Measurements from ENCODE around the gene MET.
"Not testable (repeated sequence)": the region's sequence is repeated elsewhere in the genome, so short reads cannot be mapped to it uniquely, and the experiment has no call there.

MET gene

DNA sequence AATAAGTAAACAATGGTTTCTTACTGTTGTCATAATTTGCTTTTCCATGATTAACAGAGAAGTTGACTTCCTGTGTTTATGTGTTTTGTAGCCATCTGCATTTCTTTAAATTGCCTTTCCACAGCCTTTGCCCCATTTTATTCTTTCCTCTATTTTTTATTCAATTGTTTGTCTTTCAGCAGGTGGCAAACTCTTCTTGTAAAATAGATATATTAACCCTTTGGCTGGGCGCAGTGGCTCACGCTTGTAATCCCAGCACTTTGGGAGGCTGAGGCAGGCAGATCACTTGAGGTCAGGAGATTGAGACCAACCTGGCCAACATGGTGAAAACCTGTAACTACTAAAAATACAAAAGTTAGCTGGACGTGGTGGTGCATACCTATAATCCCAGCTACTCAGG is 139.8 kb downstream of the MET start:
- DNase-seq (ENCODE audit: low spot score), result no peak

DNA sequence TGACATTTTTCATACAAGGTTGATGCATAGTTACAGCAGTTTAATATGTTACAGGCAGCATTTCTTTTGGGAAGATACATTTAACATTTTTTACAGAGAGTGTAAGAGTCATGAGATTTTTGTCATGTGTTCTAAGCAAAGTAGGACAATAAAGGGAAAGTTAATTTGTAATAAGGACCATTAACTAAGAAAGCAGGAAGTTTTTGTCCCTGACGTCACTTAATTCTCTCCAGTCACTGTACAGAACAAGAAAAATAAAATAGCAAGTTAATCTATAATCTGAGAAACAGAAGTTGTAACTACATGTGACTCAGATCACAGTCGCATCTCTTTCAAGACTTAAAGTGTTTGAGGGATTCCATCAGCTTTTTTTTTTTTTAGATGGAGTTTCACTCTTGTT is 140.9 kb downstream of the MET start:
- DNase-seq (ENCODE audit: low spot score), result no peak

DNA sequence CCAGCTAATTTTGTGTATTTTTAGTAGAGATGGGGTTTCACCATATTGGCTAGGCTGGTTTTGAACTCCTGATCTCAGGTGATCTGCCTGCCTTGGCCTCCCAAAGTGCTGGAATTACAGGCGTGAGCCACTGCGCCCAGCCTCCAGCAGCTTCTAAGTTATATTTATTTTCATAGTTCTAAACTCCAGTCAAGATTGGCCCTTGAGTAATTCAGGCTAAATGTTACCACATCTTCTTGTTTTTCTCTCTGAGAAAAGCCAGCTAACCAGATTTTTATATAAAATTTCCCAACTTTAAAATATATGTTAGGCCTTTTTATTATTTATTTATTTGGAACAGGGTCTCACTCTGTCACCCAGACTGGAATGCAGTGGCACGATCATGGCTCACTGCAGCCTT is 141.4 kb downstream of the MET start:
- DNase-seq (ENCODE audit: low spot score), result not testable (repeated sequence)

DNA sequence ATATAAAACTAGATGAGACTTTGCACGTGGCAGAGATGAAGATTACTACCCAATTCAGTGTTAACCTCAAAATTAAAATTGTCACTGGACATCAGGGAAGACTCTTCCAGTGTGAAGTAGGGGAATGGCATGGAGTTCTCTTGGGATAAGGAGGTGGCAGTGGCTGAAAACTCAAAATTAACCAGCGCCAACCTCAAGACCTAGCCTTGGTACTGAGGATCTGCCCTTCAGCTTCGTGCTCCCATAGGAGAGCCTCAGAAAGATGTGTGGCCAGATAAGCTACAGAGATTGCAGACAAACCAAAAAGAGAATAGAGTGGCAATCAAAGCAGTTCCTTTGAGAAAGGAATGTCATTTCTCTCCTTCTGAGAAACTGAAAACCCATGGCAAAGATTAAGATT is 143.0 kb downstream of the MET start:
- no peak for DNase-seq (ENCODE audit: low spot score)

DNA sequence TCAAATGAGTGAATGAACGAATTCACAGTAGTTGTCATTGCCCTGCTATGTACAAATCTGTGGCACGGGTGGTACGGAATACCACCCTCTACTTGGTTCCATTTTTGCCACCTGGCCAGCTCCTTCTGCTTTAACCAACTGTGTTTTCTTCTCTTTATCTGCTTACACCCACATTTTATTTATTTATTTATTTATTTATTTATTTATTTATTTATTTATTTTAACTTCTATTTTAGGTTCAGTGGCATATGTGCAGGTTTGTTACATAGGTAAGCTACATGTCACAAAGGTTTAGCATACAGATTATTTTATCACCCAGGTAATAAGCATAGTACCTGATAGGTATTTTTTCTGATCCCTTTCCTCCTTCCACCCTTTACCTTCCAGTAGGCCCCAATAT is 148.2 kb downstream of the MET start:
- no peak for DNase-seq (ENCODE audit: low spot score)

DNA sequence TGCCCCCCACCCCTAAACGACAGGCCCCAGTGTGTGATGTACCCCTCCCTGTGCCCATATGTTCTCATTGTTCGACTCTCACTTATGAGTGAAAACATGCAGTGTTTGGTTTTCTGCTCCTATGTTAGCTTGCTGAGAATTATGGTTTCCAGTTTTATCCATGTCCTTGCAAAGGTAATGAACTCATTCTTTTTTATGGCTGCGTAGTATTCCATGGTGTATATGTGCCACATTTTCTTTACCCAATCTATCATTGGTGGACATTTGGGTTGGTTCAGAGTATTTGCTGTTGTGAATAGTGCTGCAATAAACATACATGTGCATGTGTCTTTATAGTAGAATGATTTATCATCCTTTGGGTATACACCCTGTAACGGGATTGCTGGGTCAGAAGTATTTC is 149.7 kb downstream of the MET start:
- DNase-seq (ENCODE audit: low spot score), result not testable (repeated sequence)

DNA sequence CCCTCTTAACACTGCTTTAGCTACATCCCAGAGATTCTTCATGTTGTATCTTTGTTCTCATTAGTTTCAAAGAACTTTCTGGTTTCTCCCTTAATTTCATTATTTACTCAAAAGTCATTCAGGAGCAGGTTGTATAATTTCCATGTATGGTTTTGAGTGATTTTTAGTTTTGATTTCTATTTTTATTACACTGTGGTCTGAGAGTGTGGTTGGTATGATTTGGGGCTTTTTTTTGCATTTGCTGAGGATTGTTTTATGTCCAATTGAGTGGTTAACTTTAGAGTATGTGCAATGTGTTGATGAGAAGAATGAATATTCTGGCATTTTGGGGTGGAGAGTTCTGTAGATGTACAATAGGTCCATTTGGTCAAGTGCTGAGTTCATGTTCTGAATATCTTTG is 152.5 kb downstream of the MET start:
- no peak for DNase-seq (ENCODE audit: low spot score)

DNA sequence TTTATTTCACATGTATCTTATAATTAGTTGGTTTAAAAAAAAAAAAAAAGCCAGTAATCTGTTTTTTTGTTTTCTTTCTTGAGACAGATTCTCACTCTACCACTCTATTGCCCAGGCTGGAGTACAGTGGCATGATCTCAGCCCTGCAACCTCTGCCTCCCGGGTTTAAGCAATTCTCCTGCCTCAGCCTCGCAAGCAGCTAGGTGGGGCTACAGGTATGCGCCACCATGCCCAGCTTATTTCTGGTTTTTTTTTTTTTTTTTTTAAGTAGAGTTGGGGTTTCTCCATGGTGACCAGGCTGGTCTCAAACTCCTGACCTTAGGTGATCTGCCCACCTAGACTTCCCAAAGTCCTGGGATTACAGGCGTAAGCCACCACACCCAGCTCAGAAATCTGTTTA is 156.3 kb downstream of the MET start:
- no peak for DNase-seq (ENCODE audit: low spot score)

DNA sequence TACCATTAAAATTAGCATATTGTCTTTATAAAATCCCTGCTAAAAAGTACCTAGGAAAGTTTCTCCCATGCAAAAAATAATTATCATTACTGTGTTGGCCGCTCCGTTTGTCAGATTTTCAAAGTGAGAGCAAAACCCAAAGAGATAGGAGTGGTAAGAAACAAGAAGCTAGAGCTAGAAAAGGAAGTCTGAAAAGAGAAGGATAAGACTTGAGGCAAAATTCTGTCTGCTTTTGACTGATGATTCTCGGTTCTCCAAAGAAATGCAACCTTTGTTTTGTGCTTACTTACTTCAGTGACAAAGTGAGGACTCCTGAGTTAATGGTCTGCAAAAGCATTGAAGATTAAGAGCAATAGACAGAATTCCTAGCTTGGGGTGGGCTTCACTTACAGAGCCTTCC is 157.0 kb downstream of the MET start:
- no peak for DNase-seq (ENCODE audit: low spot score)

DNA sequence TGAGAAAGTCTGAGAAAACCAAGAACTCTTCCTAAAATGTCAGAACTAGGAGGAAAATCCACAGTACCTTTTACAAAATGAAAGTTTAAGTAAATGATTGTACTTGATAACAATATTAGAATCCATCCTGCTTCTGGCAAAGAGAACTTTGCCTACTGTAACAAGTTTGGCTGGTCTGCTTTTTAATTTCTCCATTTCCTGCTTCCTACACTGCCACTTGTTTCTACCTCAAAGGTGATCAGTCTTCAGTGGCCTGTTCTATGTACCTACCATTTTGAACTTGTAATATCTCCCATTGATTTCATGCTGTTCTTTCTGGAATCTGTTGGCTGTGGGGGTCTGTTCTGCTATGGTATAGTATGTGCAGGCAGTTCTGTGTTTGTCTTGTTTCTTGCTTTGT is 157.5 kb downstream of the MET start:
- DNase-seq (ENCODE audit: low spot score), result no peak

DNA sequence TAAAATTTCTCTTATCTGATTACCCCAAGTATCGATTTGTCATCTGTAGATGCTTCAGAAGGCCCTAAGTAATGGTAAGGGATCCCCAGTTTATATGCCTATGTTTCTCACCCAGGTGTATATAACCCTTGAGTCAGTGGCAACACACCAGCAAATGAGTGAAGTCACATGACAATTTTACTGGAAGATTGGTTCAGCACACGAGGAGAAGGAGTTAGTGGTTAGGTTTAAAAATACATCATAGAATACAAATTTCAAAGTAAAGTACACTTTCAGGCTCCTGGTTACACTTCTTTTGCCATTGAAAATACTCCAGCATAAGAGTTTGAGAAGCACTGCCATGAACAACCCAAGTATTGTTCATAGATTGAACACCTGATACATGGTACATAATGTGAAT is 160.7 kb downstream of the MET start:
- DNase-seq (ENCODE audit: low spot score), result no peak

DNA sequence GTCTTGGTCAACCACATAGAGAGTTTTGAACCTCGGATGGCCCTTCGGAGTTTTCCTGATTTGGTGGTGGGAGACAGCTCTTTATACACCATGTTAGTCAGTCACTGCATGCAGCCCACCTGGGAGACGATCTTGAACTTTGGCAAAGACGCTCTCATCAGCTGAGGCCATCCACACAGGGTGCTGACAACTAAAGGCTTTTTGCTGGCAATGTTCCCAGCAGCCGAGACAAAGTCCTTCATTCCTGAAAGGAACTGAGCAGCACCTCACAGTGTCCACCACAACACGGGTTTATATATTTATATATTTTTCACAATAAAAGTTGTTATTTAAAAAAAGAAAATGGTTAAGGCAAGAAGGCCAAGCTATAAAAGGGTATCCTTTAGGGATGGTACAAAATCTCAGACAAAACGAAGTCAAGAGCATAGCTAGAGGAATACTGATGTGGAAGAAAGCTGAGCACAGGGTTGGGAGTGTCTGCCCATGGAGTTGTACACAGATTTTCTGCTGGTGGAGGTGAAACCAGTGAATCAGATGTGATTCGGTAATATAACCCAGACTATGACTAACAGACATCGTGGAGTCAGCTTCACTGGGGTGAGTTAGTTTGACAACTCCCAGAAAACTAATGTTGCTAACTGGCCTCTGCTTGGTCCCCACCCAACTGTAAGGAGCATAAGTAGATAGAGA is 163.0 kb downstream of the MET start:
- no peak for DNase-seq (ENCODE audit: low spot score)

DNA sequence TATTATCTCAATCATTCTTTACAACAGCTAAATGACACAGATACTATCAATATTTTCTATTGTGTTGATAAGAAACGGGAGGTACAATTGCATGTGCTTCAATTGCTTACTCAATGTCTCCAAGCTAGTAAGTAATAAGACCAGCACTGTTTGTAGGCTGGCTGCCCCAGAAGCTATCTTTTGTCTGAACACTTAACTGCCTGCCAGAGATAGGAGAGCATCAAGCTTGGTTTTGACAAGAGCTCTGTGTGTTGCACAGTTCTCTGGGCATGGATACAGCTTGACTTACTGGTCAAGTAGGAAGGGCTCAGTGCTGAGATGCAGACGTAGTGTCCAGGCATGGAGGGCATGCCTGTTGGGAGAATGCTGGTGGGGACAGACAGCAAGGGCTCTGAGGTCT is 164.1 kb downstream of the MET start:
- DNase-seq (ENCODE audit: low spot score), result no peak

DNA sequence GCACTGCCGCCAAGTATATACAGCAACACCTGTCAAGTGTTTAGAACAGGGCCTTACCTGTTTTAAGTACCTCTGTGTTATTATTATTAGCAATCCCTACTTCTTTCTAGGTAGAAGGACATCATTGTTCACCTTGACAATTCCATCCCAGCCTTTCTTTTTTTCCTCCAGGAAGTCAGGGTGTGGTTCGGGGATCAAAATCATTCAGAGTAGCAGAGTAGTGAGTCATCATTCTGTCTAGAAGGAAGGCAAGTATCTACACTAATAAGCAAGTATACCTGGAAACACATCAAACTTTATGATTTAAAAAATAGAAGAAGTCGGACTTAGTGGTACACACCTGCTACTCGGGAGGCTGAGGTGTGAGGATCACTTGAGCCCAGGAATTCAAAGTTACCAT is 164.9 kb downstream of the MET start:
- DNase-seq (ENCODE audit: low spot score), result no peak

DNA sequence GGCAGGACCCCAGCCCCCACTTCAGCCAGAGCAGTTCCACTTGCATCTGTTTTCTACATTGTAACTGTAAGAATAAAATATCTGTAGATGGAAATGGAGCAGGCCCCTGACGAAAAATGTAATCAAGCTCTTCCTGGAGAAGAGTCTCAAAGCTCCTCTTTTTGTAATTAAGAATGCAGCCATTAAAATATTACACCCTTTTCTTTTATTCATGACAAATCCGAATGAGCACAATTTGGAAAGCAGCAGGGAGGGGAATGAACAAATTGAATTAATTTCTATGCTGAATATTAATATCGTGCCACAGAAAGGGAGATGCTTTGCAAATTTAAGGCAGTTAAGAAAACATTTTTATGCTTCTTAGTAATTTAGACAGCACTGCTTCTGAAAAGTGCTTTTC is 165.6 kb downstream of the MET start:
- no peak for DNase-seq (ENCODE audit: low spot score)

DNA sequence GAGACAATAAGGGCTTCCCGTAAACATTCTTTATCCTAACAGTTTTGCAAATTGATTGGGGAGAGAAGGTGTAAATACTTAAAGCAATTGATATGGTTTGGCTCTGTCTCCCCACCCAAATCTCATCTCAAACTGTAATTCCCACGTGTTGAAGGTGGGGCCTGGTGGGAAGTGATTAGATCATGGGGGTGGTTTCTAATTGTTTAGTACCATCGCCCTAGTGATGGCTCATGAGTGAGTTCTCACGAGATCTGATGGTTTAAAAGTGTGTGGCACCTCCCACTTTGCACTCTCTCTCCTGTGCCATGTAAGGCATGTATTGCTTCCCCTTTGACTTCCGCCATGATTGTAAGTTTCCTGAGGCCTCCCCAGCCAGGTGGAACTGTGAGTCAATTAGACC is 168.3 kb downstream of the MET start:
- no peak for DNase-seq (ENCODE audit: low spot score)

DNA sequence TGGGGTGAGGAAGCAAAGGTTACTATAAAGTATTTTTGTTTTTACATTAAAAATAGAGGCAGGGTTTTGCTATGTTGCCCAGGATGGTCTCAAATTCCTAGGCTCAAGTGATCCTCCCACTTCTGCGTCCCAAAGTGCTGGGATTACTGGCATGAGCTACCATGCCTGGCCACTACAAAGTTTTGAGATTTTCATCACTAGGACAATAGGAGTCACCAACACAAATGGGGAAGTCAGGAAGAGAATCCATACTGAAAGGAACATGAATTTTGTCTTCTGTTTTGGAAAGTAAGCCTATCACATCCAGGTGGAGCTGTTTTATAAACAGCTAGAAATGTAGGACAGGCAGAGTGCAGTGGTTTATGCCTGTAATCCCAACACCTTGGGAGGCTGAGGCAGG is 170.4 kb downstream of the MET start:
- no peak for DNase-seq (ENCODE audit: low spot score)

DNA sequence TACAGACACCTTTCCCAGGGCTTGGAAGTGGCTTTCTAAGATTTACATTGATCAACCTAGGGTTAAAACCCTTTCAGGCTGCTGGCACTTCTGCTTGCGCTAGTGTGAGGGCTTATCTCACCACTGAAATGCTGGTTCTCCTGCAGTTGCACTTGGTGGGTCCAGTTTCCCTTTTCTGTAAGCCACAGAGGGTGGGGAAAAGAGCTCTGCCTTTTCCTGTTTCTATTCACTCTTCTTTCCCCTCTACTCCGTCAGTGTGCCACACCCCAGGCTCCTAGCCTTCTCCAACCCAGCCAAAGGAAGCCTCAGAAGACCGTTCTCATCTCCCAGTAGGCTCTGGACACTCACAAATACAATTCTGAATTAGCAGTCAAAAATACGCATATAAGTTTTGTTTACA is 171.4 kb downstream of the MET start:
- DNase-seq (ENCODE audit: low spot score), result no peak
